K562 (cell line): ENCODE data around the gene PLTP. TPM values are rescaled to one million over a fixed set of nuclear protein-coding genes. Genes with fewer than 3 reads are reported as not detected.

Source experiments
- CBX2 ChIP-seq: fragments of 200-600 bp; sonication (generic); IDR thresholded peaks from one replicate; pipeline ENCODE4 v1.6.1; 2012; ENCODE audit warnings: mild to moderate bottlenecking, low read length, inconsistent platforms; ENCODE audit not compliant: insufficient read depth, poor library complexity, severe bottlenecking
- CBX3 ChIP-seq, 2 experiments: IDR thresholded peaks; 1 replicate in 1 of 2; 2 replicates in 1 of 2; pipeline ENCODE4 v1.6.1; 2012; ENCODE audit warnings: inconsistent platforms in 2 of 2, low read length in 2 of 2, borderline replicate concordance in 1 of 2, control low read depth in 1 of 2
- GTF2E2 ChIP-seq: fragments of 200-800 bp; sonication (Bioruptor generic); IDR thresholded peaks from 2 replicates; pipeline ENCODE4 v1.6.1; 2016; ENCODE audit warnings: missing genetic modification characterization, missing compliant biosample characterization
- HLTF ChIP-seq: fragments of 450-650 bp; IDR thresholded peaks from 2 replicates; pipeline ENCODE4 v1.6.1; 2016
- IRF2 ChIP-seq: sonication (generic); formaldehyde crosslinking; IDR thresholded peaks from 2 replicates; pipeline ENCODE4 v1.8.1; 2022; ENCODE audit warnings: mild to moderate bottlenecking, missing genetic modification reagents
- KAT7 ChIP-seq: sonication (generic); formaldehyde crosslinking; IDR thresholded peaks from 2 replicates; pipeline ENCODE4 v1.8.0; 2022; ENCODE audit warnings: missing genetic modification reagents, mild to moderate bottlenecking, borderline replicate concordance
- KDM4B ChIP-seq, 2 experiments: fragments of 450-650 bp in 1 of 2; sonication (generic) in 1 of 2; IDR thresholded peaks; 2 replicates each; pipeline ENCODE4 v1.6.1; 2016 to 2017; ENCODE audit warnings: borderline replicate concordance in 2 of 2, antibody characterized with exemption in 1 of 2, low read depth in 1 of 2, mild to moderate bottlenecking in 1 of 2
- LARP7 ChIP-seq: fragments of 450-650 bp; IDR thresholded peaks from 2 replicates; pipeline ENCODE4 v1.6.1; 2016
- MIER1 ChIP-seq: fragments of 450-650 bp; IDR thresholded peaks from 2 replicates; pipeline ENCODE4 v1.6.1; 2016; ENCODE audit warnings: antibody characterized with exemption, mild to moderate bottlenecking, low read depth
- NEUROD1 ChIP-seq: fragments of 150-350 bp; IDR thresholded peaks from 2 replicates; pipeline ENCODE4 v1.6.1; 2014; ENCODE audit warnings: borderline replicate concordance, low read length, low read depth; ENCODE audit not compliant: partially characterized antibody
- NFRKB ChIP-seq: fragments of 450-650 bp; IDR thresholded peaks from 2 replicates; pipeline ENCODE4 v1.6.1; 2016; ENCODE audit warnings: low read depth
- PKNOX1 ChIP-seq: fragments of 450-650 bp; IDR thresholded peaks from 2 replicates; pipeline ENCODE4 v1.6.1; 2016
- SMAD4 ChIP-seq: fragments of 250-450 bp; sonication (Bioruptor Pico); conservative IDR thresholded peaks from 2 replicates; pipeline ENCODE4 v1.8.0; 2021; ENCODE audit warnings: inconsistent platforms, mild to moderate bottlenecking, moderate library complexity
- SP2 ChIP-seq: IDR thresholded peaks from 2 replicates; pipeline ENCODE4 v1.6.1; 2011; ENCODE audit warnings: mild to moderate bottlenecking, low read depth, low read length, moderate library complexity; ENCODE audit not compliant: poor library complexity, severe bottlenecking; ENCODE audit errors: extremely low read depth
- TAF1 ChIP-seq: IDR thresholded peaks from 2 replicates; pipeline ENCODE4 v1.6.1; 2011; ENCODE audit warnings: mild to moderate bottlenecking, low read length, moderate library complexity; ENCODE audit not compliant: insufficient read depth, control insufficient read depth, severe bottlenecking; ENCODE audit errors: extremely low read depth
- TCF7 ChIP-seq: sonication (generic); IDR thresholded peaks from 2 replicates; pipeline ENCODE4 v1.6.1; 2016; ENCODE audit warnings: antibody characterized with exemption, borderline replicate concordance
- ZBED1 ChIP-seq: IDR thresholded peaks from 2 replicates; pipeline ENCODE4 v1.6.1; 2014
- ZNF586 ChIP-seq: fragments of 450-650 bp; formaldehyde crosslinking; conservative IDR thresholded peaks from 2 replicates; pipeline ENCODE4 v1.4.0; 2020; ENCODE audit warnings: mild to moderate bottlenecking, moderate library complexity
- ZNF644 ChIP-seq: fragments of 200-800 bp; sonication (Bioruptor generic); IDR thresholded peaks from 2 replicates; pipeline ENCODE4 v1.6.1; 2016; ENCODE audit warnings: low read depth, missing genetic modification characterization, missing compliant biosample characterization
- ZNF766 ChIP-seq: fragments of 200-800 bp; sonication (Bioruptor generic); conservative IDR thresholded peaks from 2 replicates; pipeline ENCODE4 v1.6.1; 2016; ENCODE audit warnings: missing genetic modification characterization, missing compliant biosample characterization
- polyA plus RNA-seq, 8 experiments: library from polyadenylated mRNA; depleted of rRNA in 4 of 8; stranded (reverse) in 5 of 8; unstranded in 3 of 8; fragments of >200 nt; fragmentation: Nextera tagmentation in 2 of 8; fragmentation: Illumina TruSeq in 1 of 8; extraction: Ambion mirVana in 2 of 8; extraction: Trizol in 1 of 8; gene quantifications; 2 replicates each; pipeline versions ENCODE4 v1.2.1 to v1.2.3, GENCODE V29; 2011 to 2014; ENCODE audit warnings: inconsistent platforms in 1 of 8, missing spikeins in 1 of 8
- total RNA-seq, 7 experiments: library from RNA; depleted of rRNA in 6 of 7; stranded (reverse); fragments of >200 nt in 6 of 7; fragmentation: Illumina TruSeq in 2 of 7; extraction: Trizol in 2 of 7; gene quantifications; 2 replicates each; pipeline versions ENCODE4 v1.2.1 to v1.2.3, GENCODE V29; 2011 to 2021; ENCODE audit warnings: low replicate concordance in 1 of 7

Gene PLTP
- total and polyA plus RNA-seq, 9 of the 15 experiments (the other 6 are each of a cell fraction or from before 2014, with no cell fraction given): 2.8 to 29.3 (median 17.6) TPM

DNA sequence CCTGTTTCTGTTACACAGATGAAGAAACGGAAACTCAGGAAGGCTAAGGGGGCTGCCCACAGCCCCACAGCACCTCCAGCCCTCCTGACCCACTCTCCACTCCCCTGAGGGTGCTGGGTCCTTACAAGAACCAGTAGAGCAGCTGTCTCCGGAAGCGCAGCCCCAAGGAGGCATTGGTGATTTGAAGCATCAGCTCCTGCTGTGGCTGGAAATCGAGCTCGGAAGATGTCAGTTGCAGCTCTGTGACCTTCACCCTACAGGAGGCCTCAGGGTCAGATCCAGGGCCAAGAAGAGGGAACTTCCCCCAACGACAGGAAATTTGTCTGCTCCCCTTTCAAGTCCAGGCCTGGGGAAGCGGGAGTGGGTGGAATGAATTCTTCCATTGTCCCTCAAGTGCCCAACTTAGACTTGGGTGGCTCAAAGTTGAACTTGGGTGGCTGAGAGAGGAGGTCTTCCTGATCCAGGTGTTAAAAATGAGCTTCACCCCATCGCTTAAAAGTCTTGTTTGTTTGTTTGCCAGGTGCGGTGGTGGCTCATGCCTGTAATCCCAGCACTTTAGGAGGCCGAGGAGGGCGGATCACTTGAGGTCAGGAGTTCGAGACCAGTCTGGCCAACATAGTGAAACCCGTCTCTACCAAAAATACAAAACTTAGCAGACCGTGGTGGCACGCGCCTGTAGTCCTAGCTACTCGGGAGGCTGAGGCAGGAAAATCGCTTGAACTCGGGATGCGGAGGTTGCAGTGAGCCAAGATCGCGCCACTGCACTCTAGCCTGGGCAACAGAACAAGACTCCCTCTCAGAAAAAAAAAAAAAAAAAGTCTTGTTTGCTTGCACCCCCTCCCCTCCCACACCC lies 1.9 kb downstream of the PLTP start (continued):
- TF ChIP-seq IRF2 (CRISPR knock-in tag): no peak
- peak; percentile 20 for TF ChIP-seq TAF1
- no peak; the same call in 1 of the 2 replicates for TF ChIP-seq ZNF644 (tag)
- no peak for TF ChIP-seq NEUROD1
- TF ChIP-seq ZNF586 (CRISPR knock-in tag): no peak
- TF ChIP-seq LARP7: 0 out of 2 replicates have a peak, but pooled peaks have one; percentile 10
- peak; percentile 43; the same call in 1 of the 2 replicates for TF ChIP-seq KAT7 (CRISPR knock-in tag)
- TF ChIP-seq MIER1: 0 out of 2 replicates have a peak, but pooled peaks have one; percentile 73
- peak in 1 of 2 experiments; percentile 24; a peak in 1 of 4 replicates for TF ChIP-seq KDM4B (IDR thresholded peaks at IDR 0.05; ENCODE audit: borderline replicate concordance in 2 of 2, low read depth in 1 of 2)
- TF ChIP-seq CBX3 (IDR thresholded peaks at IDR 0.05; ENCODE audit: borderline replicate concordance in 1 of 2, low read length in 2 of 2): no peak; a peak in 1 of 3 replicates
- no peak for TF ChIP-seq SP2
- no peak for TF ChIP-seq CBX2
- no peak for TF ChIP-seq TCF7
- no peak for TF ChIP-seq ZBED1
- TF ChIP-seq PKNOX1: no peak
- peak; percentile 67; the same call in 1 of the 2 replicates for TF ChIP-seq NFRKB
- TF ChIP-seq SMAD4: 0 out of 2 replicates have a peak, but pooled peaks have one; percentile 41
- 0 out of 2 replicates have a peak, but pooled peaks have one; percentile 17 for TF ChIP-seq ZNF766 (CRISPR knock-in tag)
- TF ChIP-seq HLTF: 0 out of 2 replicates have a peak, but pooled peaks have one; percentile 21
- TF ChIP-seq GTF2E2 (tag): no peak
